H1 (cell line): Measurements from ENCODE around the gene DYRK1A. TPM values are rescaled to one million over a fixed set of nuclear protein-coding genes. Genes with fewer than 3 reads are reported as not detected.

Experiments
- CTCF ChIA-PET: fragments of 300-600 bp; sonication (Branson Sonifier 250); formaldehyde crosslinking; loops from one replicate; lab custom pipeline; 2021; ENCODE audit not compliant: partially characterized antibody; lab: Charles Lee
- POLR2A ChIA-PET: fragments of 300-600 bp; sonication (Branson Sonifier 250); formaldehyde crosslinking; loops from one replicate; lab custom pipeline; 2021; ENCODE audit warnings: inconsistent platforms; ENCODE audit not compliant: partially characterized antibody; lab: Charles Lee
- DNase-seq, 2 experiments: peaks; one replicate each; pipeline versions ENCODE4 v3.0.0 to v3.0.0-alpha.2; 2010 to 2022; ENCODE audit warnings: low spot score in 2 of 2, low read depth in 1 of 2, mixed read lengths in 1 of 2
- FAIRE-seq: peaks from 2 replicates; lab custom pipeline; 2011; peaks lifted over from hg19 to GRCh38; lab: Jason Lieb, UNC
- H2AFZ ChIP-seq: 2 replicates; pipeline ENCODE4 v1.8.1; 2012; ENCODE audit warnings: low read length, inconsistent platforms
- H2AK5ac ChIP-seq: 2 replicates; pipeline ENCODE4 v1.6.1; 2013; ENCODE audit warnings: low read depth, low read length
- H2BK120ac ChIP-seq: replicated peaks from 2 replicates; pipeline ENCODE3; 2013; ENCODE audit warnings: low read depth, low read length, inconsistent platforms
- H2BK12ac ChIP-seq: 2 replicates; pipeline ENCODE4 v1.6.1; 2013; ENCODE audit warnings: low read depth, low read length
- H2BK15ac ChIP-seq: 2 replicates; pipeline ENCODE4 v1.6.1; 2013; ENCODE audit warnings: low read length
- H2BK20ac ChIP-seq: 2 replicates; pipeline ENCODE4 v1.6.1; 2013; ENCODE audit warnings: low read length
- H2BK5ac ChIP-seq: 2 replicates; pipeline ENCODE4 v1.6.1; 2013; ENCODE audit warnings: low read depth, low read length
- H3K14ac ChIP-seq: 2 replicates; pipeline ENCODE4 v1.6.1; 2013; ENCODE audit warnings: inconsistent platforms; ENCODE audit not compliant: insufficient read length
- H3K18ac ChIP-seq: 2 replicates; pipeline ENCODE4 v1.6.1; 2013; ENCODE audit warnings: low read length; ENCODE audit errors: extremely low read depth
- H3K23ac ChIP-seq: 2 replicates; pipeline ENCODE4 v1.6.1; 2013; ENCODE audit warnings: inconsistent platforms; ENCODE audit not compliant: insufficient read length
- H3K23me2 ChIP-seq: 2 replicates; pipeline ENCODE4 v1.6.1; 2013; ENCODE audit warnings: low read depth, low read length
- H3K27ac ChIP-seq: 2 replicates; pipeline ENCODE4 v1.6.1; 2011; ENCODE audit warnings: low read depth, low read length, inconsistent platforms
- H3K27me3 ChIP-seq, 4 experiments: replicated peaks in 1 of 4; 1 replicate in 1 of 4; 2 replicates in 3 of 4; pipeline versions ENCODE4 v1.6.1 to v1.8.1; 2011 to 2013; ENCODE audit warnings: low read length in 3 of 4, mild to moderate bottlenecking in 3 of 4, inconsistent platforms in 2 of 4, mixed read lengths in 2 of 4, moderate library complexity in 1 of 4; ENCODE audit not compliant: control insufficient read depth in 3 of 4, insufficient read depth in 3 of 4; ENCODE audit errors: extremely low read depth in 1 of 4
- H3K36me3 ChIP-seq, 4 experiments: 2 replicates each; pipeline versions ENCODE4 v1.6.1 to v1.8.1; 2011 to 2013; ENCODE audit warnings: mild to moderate bottlenecking in 4 of 4, low read length in 3 of 4, moderate library complexity in 2 of 4, control low read depth in 1 of 4, inconsistent platforms in 1 of 4; ENCODE audit not compliant: insufficient read depth in 4 of 4, control insufficient read depth in 2 of 4
- H3K4ac ChIP-seq: replicated peaks from 2 replicates; pipeline ENCODE3; 2013; ENCODE audit warnings: low read length, low read depth, mixed read lengths, inconsistent platforms; ENCODE audit not compliant: insufficient read length
- H3K4me1 ChIP-seq, 4 experiments: replicated peaks in 1 of 4; 1 replicate in 1 of 4; 2 replicates in 3 of 4; pipeline versions ENCODE4 v1.6.1 to v1.8.1; 2011 to 2013; ENCODE audit warnings: low read length in 3 of 4, inconsistent platforms in 2 of 4, mixed read lengths in 1 of 4; ENCODE audit not compliant: insufficient read depth in 4 of 4, control insufficient read depth in 3 of 4
- H3K4me2 ChIP-seq, 2 experiments: 2 replicates each; pipeline versions ENCODE4 v1.6.1 to v1.8.1; 2011 to 2013; ENCODE audit warnings: low read depth in 2 of 2, low read length in 2 of 2, control low read depth in 1 of 2, inconsistent platforms in 1 of 2, mild to moderate bottlenecking in 1 of 2; ENCODE audit not compliant: insufficient read depth in 1 of 2
- H3K4me3 ChIP-seq, 4 experiments: fragments of 200-600, 300-600 bp in 1 of 4; sonication (generic), shearing (Covaris generic), sonication (Bioruptor Twin) in 1 of 4; 2 replicates each; pipeline versions ENCODE4 v1.5.1 to v1.8.1; 2011 to 2016; ENCODE audit warnings: low read length in 4 of 4, low read depth in 3 of 4, control low read depth in 2 of 4, inconsistent platforms in 2 of 4, mild to moderate bottlenecking in 2 of 4, mixed read lengths in 1 of 4, moderate library complexity in 1 of 4; ENCODE audit not compliant: insufficient read depth in 2 of 4; ENCODE audit errors: extremely low read depth in 1 of 4
- H3K56ac ChIP-seq: replicated peaks from 2 replicates; pipeline ENCODE3; 2013; ENCODE audit warnings: low read depth, mild to moderate bottlenecking, mixed read lengths, low read length, inconsistent platforms; ENCODE audit not compliant: insufficient read length
- H3K79me1 ChIP-seq: 2 replicates; pipeline ENCODE4 v1.6.1; 2013; ENCODE audit warnings: low read depth, low read length, control low read depth
- H3K79me2 ChIP-seq, 2 experiments: 2 replicates each; pipeline versions ENCODE4 v1.6.1 to v1.8.1; 2012 to 2013; ENCODE audit warnings: low read length in 2 of 2, mild to moderate bottlenecking in 2 of 2, inconsistent platforms in 1 of 2; ENCODE audit not compliant: insufficient read depth in 2 of 2, control insufficient read depth in 1 of 2
- H3K9ac ChIP-seq, 4 experiments: replicated peaks in 1 of 4; 1 replicate in 1 of 4; 2 replicates in 3 of 4; pipeline versions ENCODE4 v1.6.1 to v1.8.1; 2011 to 2013; ENCODE audit warnings: low read depth in 3 of 4, low read length in 3 of 4, control low read depth in 2 of 4, mild to moderate bottlenecking in 2 of 4, moderate library complexity in 2 of 4, inconsistent platforms in 1 of 4; ENCODE audit errors: extremely low read depth in 1 of 4
- H3K9me3 ChIP-seq, 2 experiments: 2 replicates each; pipeline versions ENCODE4 v1.6.1 to v1.8.1; 2012 to 2013; ENCODE audit warnings: mild to moderate bottlenecking in 2 of 2, moderate library complexity in 2 of 2, control low read depth in 1 of 2, inconsistent platforms in 1 of 2, low read depth in 1 of 2, low read length in 1 of 2, mixed read lengths in 1 of 2; ENCODE audit not compliant: insufficient read depth in 2 of 2
- H4K20me1 ChIP-seq, 2 experiments: replicated peaks in 1 of 2; 2 replicates each; pipeline versions ENCODE3 to v1.8.1; 2011 to 2013; ENCODE audit warnings: inconsistent platforms in 2 of 2, low read length in 2 of 2, mild to moderate bottlenecking in 1 of 2; ENCODE audit not compliant: insufficient read depth in 2 of 2, control insufficient read depth in 1 of 2
- H4K5ac ChIP-seq: 2 replicates; pipeline ENCODE4 v1.6.1; 2013; ENCODE audit warnings: low read length, low read depth, mixed read lengths, inconsistent platforms; ENCODE audit not compliant: insufficient read length
- H4K8ac ChIP-seq: 2 replicates; pipeline ENCODE4 v1.8.0; 2013; ENCODE audit warnings: mild to moderate bottlenecking, moderate library complexity, low read length, inconsistent platforms; ENCODE audit not compliant: insufficient read depth; ENCODE audit errors: extremely low read depth
- H4K91ac ChIP-seq: replicated peaks from 2 replicates; pipeline ENCODE3; 2013; ENCODE audit warnings: low read length, mixed read lengths, inconsistent platforms; ENCODE audit not compliant: insufficient read length
- ASH2L ChIP-seq: fragments of 200-600, 300-600 bp; sonication (generic); IDR thresholded peaks from one replicate; pipeline ENCODE4 v1.7.1; 2017; ENCODE audit warnings: low read length
- GABPA ChIP-seq: IDR thresholded peaks from 2 replicates; pipeline ENCODE4 v1.6.1; 2011; ENCODE audit warnings: mild to moderate bottlenecking, low read length, moderate library complexity, borderline replicate concordance; ENCODE audit not compliant: insufficient read depth
- JUN ChIP-seq: IDR thresholded peaks from 2 replicates; pipeline ENCODE4 v1.6.1; 2011; ENCODE audit warnings: low read depth, mild to moderate bottlenecking, improper control_type of control experiment, low read length
- JUND ChIP-seq: IDR thresholded peaks from 2 replicates; pipeline ENCODE4 v1.6.1; 2011; ENCODE audit warnings: mild to moderate bottlenecking, improper control_type of control experiment, low read length
- KDM5A ChIP-seq: fragments of 200-600 bp; IDR thresholded peaks from 2 replicates; pipeline ENCODE4 v1.7.1; 2012; ENCODE audit warnings: mild to moderate bottlenecking, low read length, inconsistent platforms, mixed read lengths
- RBBP5 ChIP-seq: IDR thresholded peaks from 2 replicates; pipeline ENCODE4 v1.7.1; 2012; ENCODE audit warnings: low read depth, mild to moderate bottlenecking, inconsistent platforms, low read length, moderate library complexity, borderline replicate concordance
- SAP30 ChIP-seq: fragments of 300-600 bp; sonication (generic); IDR thresholded peaks from 2 replicates; pipeline ENCODE4 v1.7.1; 2012; ENCODE audit warnings: low read length, moderate library complexity, mild to moderate bottlenecking, inconsistent platforms; ENCODE audit not compliant: insufficient read depth, insufficient replicate concordance
- WGBS, 2 experiments: shearing (Covaris generic) in 1 of 2; methylation state at CpG; one replicate each; pipeline versions ENCODE4 v1.1.6 to v1.1.7; 2013 to 2015; ENCODE audit warnings: low lambda C conversion rate in 2 of 2, mixed read lengths in 2 of 2, inconsistent platforms in 1 of 2, low coverage in 1 of 2, missing lambda C conversion rate in 1 of 2; ENCODE audit not compliant: insufficient replicate concordance in 2 of 2, insufficient coverage in 1 of 2, insufficient read length in 1 of 2; ENCODE audit errors: extremely low coverage in 1 of 2, missing lambda C conversion rate in 1 of 2; 5-methylcytosine and 5-hydroxymethylcytosine counted together
- polyA plus RNA-seq, 7 experiments: library from polyadenylated mRNA; depleted of rRNA in 3 of 7; stranded (reverse) in 5 of 7; unstranded in 2 of 7; fragments of >200 nt in 5 of 7; fragments of 200-250 nt in 2 of 7; gene quantifications; 1 replicate in 5 of 7; 2 replicates in 1 of 7; 4 replicates in 1 of 7; pipeline versions ENCODE4 v1.2.1 to v1.2.3, GENCODE V29; 2011 to 2013; ENCODE audit warnings: missing spikeins in 2 of 7, mixed read lengths in 2 of 7
- total RNA-seq: library from RNA; stranded (reverse); fragmentation: NEBNext Ultra II Directional; extraction: Animal tissue kit (Norgen Biotek cat#: 25700); gene quantifications from 2 replicates; pipeline ENCODE4 v1.2.1, GENCODE V29; 2021

Gene DYRK1A
- total and polyA plus RNA-seq, 2 of the 8 experiments (the other 6 are each of a cell fraction or from before 2014, with no cell fraction given) = 61.1 to 62.2 TPM

- 86% methylated on average over 22 of the region's 22 CpGs; no CpG with 5 or more reads in 1 of the 2 experiments for WGBS, 2 experiments
- Histone ChIP-seq H2AK5ac (peak overlapping the region; percentile 93), H4K8ac (peak overlapping the region; percentile 91), H2BK120ac (no peak overlapping the region), H3K36me3 (no peaks in the 10 kb centered on the region), H2BK15ac (no peak overlapping the region), H3K9me3 (peaks cover 0 to 9% of the 10 kb centered on the region in 2 experiments; a peak in 1 of 4 replicates), H3K4me2 (peak overlapping the region; percentile 49 to 74), H3K79me2 (no peaks in the 10 kb centered on the region), H4K91ac (peak overlapping the region; percentile 68), H2AFZ (no peak overlapping the region), H4K20me1 (no peaks in the 10 kb centered on the region), H3K27ac (no peak overlapping the region), H3K14ac (no peak overlapping the region), H3K23ac (no peak overlapping the region), H2BK12ac (peak overlapping the region; percentile 40; the same call in 1 of the 2 replicates), H3K79me1 (no peaks in the 10 kb centered on the region), H3K9ac (peak overlapping the region in 2 of 4 experiments; percentile 8 to 20; a peak in 2 of 7 replicates), H2BK20ac (no peak overlapping the region), H3K27me3 (peaks cover 0 to 7% (median 3%) of the 10 kb centered on the region in 4 experiments; a peak in 5 of 7 replicates), H3K18ac (peak overlapping the region; percentile 5), H3K4ac (no peak overlapping the region), H3K4me1 (peaks cover 4 to 16% (median 12%) of the 10 kb centered on the region in 4 experiments), H4K5ac (no peak overlapping the region), H3K4me3 (peak overlapping the region in 2 of 4 experiments; percentile 17 to 39; a peak in 4 of 8 replicates), H2BK5ac (no peak overlapping the region), H3K56ac (no peak overlapping the region), H3K23me2 (peaks cover 5% of the 10 kb centered on the region; the same call in 1 of the 2 replicates)
- FAIRE-seq (no peak), DNase-seq (no peak)
- ChIA-PET CTCF (interaction anchor here (1.0 to 2.0 kb wide), 11 partner anchors 8 to 111 kb away, joined by 3 to 7 read pairs (median 4); no protein-coding TSS in a partner anchor), POLR2A (interaction anchor here (0.8 to 3.3 kb wide), 12 partner anchors 8 to 197 kb away, joined by 3 to 26 read pairs (median 4); no protein-coding TSS in a partner anchor)
- TF ChIP-seq RBBP5 (no peak), ASH2L (no peak), JUN (no peak), GABPA (no peak), SAP30 (no peak), JUND (no peak), KDM5A (no peak)
Measured at GRCh38 chr21:37562920-37563640, 196.5 kb downstream of the DYRK1A start.
